Activated CD8-positive, alpha-beta T cell treated with anti-CD3 and anti-CD28 coated beads for 36 hours (primary cell): ENCODE measurements around the gene KIAA0930. TPM values are rescaled to one million over a fixed set of nuclear protein-coding genes. Genes with fewer than 3 reads are reported as not detected.

Source experiments
- ATAC-seq: fragments of 200-7000 bp; cut with Tn5 transposase; one replicate; pipeline ENCODE4 v1.10.0; 2021; ENCODE audit warnings: mild to moderate bottlenecking, moderate library complexity
- CTCF ChIA-PET: fragments of 350-600 bp; sonication (Branson Sonifier 250); formaldehyde crosslinking; loops from one replicate; lab custom pipeline; 2021; ENCODE audit warnings: antibody characterized with exemption; lab: Charles Lee
- POLR2A ChIA-PET: fragments of 350-600 bp; sonication (Branson Sonifier 250); formaldehyde crosslinking; loops from one replicate; lab custom pipeline; 2021; ENCODE audit warnings: antibody characterized with exemption; lab: Charles Lee
- DNase-seq: peaks from one replicate; pipeline ENCODE4 v3.0.0-alpha.2; 2020
- H3K27ac Mint-ChIP-seq: one replicate; pipeline ENCODE4 v1.8.0; 2021; ENCODE audit warnings: mild to moderate bottlenecking, mixed read lengths
- H3K27me3 Mint-ChIP-seq: one replicate; pipeline ENCODE4 v1.8.0; 2021; ENCODE audit warnings: mixed read lengths
- H3K36me3 Mint-ChIP-seq: one replicate; pipeline ENCODE4 v1.8.0; 2021; ENCODE audit warnings: low read depth, mixed read lengths
- H3K4me1 Mint-ChIP-seq: one replicate; pipeline ENCODE4 v1.8.0; 2021; ENCODE audit warnings: low read depth, mixed read lengths
- H3K4me3 Mint-ChIP-seq: one replicate; pipeline ENCODE4 v1.8.0; 2021; ENCODE audit warnings: mild to moderate bottlenecking, moderate library complexity, mixed read lengths
- H3K9me3 Mint-ChIP-seq: one replicate; pipeline ENCODE4 v1.8.0; 2021; ENCODE audit warnings: mixed read lengths
- intact Hi-C: fragments of 100-400 bp; cut with micrococcal nuclease; formaldehyde crosslinking; loops from one replicate; pipeline ENCODE4 v1.10.0; 2022
- total RNA-seq, 2 experiments: library from RNA; stranded (reverse); gene quantifications; one replicate each; pipeline ENCODE4 v1.2.3, GENCODE V29; 2021
- TF ChIP-seq, protein P1 (sequence below): fragments of 200-600 bp; IDR thresholded peaks from one replicate; pipeline ENCODE4 v1.8.0; 2022; ENCODE audit warnings: antibody characterized with exemption, mild to moderate bottlenecking

The KIAA0930 gene
- total RNA-seq, 2 experiments from 2014 or later: 38.4 to 40.4 TPM

DNA sequence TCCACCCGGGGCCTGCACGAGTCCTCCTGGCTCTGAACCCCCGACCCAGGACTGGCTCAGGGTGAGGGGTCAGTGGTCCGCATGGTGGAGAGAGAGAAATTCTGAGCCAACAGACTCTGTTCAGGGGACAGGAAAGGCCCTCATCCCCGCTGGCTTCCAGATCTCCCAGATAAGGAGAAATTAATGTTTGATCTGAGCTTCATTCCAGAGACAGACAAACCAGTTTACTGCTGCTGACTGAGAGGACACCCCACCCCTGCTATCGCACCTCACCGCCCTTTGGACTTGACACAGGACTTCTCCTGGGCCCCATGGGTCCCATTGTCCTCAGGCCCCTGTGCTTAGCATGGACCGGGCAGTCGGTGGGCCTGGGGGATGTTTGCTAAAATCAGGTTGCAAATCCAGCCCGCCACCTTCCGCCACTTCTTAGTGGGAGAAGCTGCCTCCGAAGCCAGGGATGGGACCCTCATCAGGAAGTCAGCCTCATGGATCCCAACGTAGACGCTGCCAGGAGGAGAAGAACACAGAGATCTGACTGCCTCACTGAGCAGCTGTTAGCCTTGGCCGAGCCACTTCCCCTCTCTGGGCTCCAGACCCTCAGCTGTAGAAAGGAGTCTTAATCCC, 32.9 kb upstream of the KIAA0930 start:
- ATAC-seq (no peak), DNase-seq (no peak)
- Mint-ChIP-seq H3K4me3 (no peak overlapping the region), H3K27me3 (peaks cover 7% of the 10 kb centered on the region), H3K4me1 (peaks cover 5% of the 10 kb centered on the region), H3K27ac (no peak overlapping the region), H3K9me3 (no peaks in the 10 kb centered on the region), H3K36me3 (no peaks in the 10 kb centered on the region)
- ChIA-PET POLR2A (no interaction called here), CTCF (interaction anchor here (1.3 to 1.5 kb wide), 3 partner anchors 67 to 281 kb away, joined by 3 to 4 read pairs (median 3); no protein-coding TSS in a partner anchor)
- TF ChIP-seq, protein P1, sequence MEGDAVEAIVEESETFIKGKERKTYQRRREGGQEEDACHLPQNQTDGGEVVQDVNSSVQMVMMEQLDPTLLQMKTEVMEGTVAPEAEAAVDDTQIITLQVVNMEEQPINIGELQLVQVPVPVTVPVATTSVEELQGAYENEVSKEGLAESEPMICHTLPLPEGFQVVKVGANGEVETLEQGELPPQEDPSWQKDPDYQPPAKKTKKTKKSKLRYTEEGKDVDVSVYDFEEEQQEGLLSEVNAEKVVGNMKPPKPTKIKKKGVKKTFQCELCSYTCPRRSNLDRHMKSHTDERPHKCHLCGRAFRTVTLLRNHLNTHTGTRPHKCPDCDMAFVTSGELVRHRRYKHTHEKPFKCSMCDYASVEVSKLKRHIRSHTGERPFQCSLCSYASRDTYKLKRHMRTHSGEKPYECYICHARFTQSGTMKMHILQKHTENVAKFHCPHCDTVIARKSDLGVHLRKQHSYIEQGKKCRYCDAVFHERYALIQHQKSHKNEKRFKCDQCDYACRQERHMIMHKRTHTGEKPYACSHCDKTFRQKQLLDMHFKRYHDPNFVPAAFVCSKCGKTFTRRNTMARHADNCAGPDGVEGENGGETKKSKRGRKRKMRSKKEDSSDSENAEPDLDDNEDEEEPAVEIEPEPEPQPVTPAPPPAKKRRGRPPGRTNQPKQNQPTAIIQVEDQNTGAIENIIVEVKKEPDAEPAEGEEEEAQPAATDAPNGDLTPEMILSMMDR: no peak
- intact Hi-C loops: loop anchor here (10.0 kb wide), 1 partner anchor 281 kb away; no protein-coding TSS in a partner anchor

DNA sequence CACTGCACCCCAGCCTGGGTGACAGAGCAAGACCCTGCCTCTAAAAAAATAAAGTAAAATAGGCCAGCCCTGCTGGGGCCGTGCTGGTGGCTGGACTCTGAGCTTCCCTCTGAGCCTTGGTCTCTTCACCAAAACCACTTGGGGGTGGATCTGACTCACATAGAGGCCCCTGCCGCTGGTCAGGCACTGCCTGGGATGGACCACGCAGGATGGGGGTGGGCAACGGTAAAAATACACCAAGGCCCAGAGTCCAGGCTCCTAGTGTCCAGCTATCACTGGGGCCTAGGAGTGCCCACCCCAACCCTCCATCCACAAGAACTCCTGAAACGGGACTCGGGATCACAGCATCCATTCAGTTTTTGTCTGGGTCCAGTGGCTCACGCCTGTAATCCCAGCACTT, 31.8 kb upstream of the KIAA0930 start:
- DNase-seq (no peak), ATAC-seq (no peak)
- TF ChIP-seq, protein P1: no peak
- ChIA-PET POLR2A (no interaction called here), CTCF (interaction anchor here (1.3 kb wide), 2 partner anchors 68 to 282 kb away, joined by 3 to 4 read pairs; no protein-coding TSS in a partner anchor)
- peaks cover 7% of the 10 kb centered on the region for H3K27me3 Mint-ChIP-seq
- no peaks in the 10 kb centered on the region for H3K9me3 Mint-ChIP-seq
- no peaks in the 10 kb centered on the region for H3K36me3 Mint-ChIP-seq
- intact Hi-C loops: loop anchor here (10.0 kb wide), 1 partner anchor 282 kb away; no protein-coding TSS in a partner anchor
- H3K4me1 Mint-ChIP-seq: peaks cover 6% of the 10 kb centered on the region
- H3K4me3 Mint-ChIP-seq: no peak overlapping the region
- H3K27ac Mint-ChIP-seq: no peak overlapping the region

GRCh38 chr22:45271667-45272201, 31.0 kb upstream of the KIAA0930 start:
- TF ChIP-seq, protein P1: no peak
- H3K36me3 Mint-ChIP-seq: no peaks in the 10 kb centered on the region
- DNase-seq (no peak), ATAC-seq (no peak)
- CTCF ChIA-PET: interaction anchor here (0.8 kb wide), 1 partner anchor 12 kb away, joined by 3 read pairs; no protein-coding TSS in a partner anchor
- peaks cover 10% of the 10 kb centered on the region for H3K27me3 Mint-ChIP-seq
- H3K4me3 Mint-ChIP-seq: no peak overlapping the region
- H3K4me1 Mint-ChIP-seq: peaks cover 6% of the 10 kb centered on the region
- intact Hi-C loops: loop anchor here (10.0 kb wide), 1 partner anchor 283 kb away; no protein-coding TSS in a partner anchor
- no peak overlapping the region for H3K27ac Mint-ChIP-seq
- POLR2A ChIA-PET: interaction anchor here (0.5 kb wide), 1 partner anchor 30 kb away, joined by 3 read pairs; no protein-coding TSS in a partner anchor
- no peaks in the 10 kb centered on the region for H3K9me3 Mint-ChIP-seq

DNA sequence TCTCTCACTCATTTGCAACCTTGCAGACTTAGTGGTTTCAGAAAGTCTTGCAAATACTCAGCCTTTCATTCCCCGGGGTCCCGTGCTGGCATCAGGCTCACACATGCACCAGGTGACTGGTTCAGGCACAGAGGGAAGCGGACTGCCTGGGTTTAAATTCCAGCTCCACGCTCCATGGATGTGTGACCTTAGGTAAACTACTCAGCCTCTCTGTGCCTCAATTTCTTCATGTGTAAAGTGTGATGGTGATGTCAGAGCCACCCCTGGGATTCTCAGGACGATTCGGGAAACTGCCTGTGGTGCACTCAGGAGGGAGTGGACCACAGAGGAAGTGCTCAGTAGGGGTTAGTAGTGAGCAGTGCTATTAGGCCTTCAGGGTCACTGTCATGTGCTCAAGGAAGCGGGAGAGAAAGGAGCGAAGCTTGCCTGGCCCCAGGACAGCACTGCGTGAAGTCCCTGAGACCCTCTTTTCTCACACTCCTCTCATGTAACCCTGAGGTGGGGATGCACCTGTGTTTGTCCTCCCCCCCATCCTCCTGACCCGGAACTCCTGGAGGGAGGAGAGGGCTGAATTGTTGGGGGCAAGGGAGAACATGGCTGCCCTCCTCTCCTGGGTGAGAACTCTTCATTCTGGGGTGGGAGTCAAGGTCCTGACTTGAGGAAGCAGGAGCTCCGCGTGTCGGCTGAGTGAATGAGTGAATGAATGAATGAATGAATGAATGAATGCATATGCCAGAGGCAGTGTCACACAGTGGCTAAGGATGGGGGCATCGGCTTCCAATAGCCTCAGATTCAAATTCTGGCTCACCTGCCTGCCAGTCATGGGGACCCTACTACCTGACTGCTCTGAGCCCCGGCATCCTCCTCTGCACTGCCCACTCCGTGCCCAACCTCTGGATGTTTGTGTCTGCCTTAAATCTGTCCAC, 29.7 kb upstream of the KIAA0930 start:
- DNase-seq (no peak), ATAC-seq (no peak)
- CTCF ChIA-PET: interaction anchor here (0.6 to 2.4 kb wide), 4 partner anchors 13 to 163 kb away, joined by 3 to 5 read pairs (median 3); partner anchors contain the start of gene FAM118A
- H3K9me3 Mint-ChIP-seq: no peaks in the 10 kb centered on the region
- H3K27me3 Mint-ChIP-seq: peaks cover 12% of the 10 kb centered on the region
- no peak overlapping the region for H3K27ac Mint-ChIP-seq
- TF ChIP-seq, protein P1: no peak
- no peak overlapping the region for H3K4me3 Mint-ChIP-seq
- peaks cover 6% of the 10 kb centered on the region for H3K4me1 Mint-ChIP-seq
- intact Hi-C loops: loop anchor here (10.0 kb wide), 1 partner anchor 284 kb away; no protein-coding TSS in a partner anchor
- POLR2A ChIA-PET: no interaction called here
- no peaks in the 10 kb centered on the region for H3K36me3 Mint-ChIP-seq
